Bronchial smooth muscle cell (primary cell): ENCODE data around the gene ZNF100. TPM values are rescaled to one million over a fixed set of nuclear protein-coding genes. Genes with fewer than 3 reads are reported as not detected.

ENCODE experiments used
- total RNA-seq: library from RNA; depleted of rRNA; stranded (reverse); fragments of >200 nt; gene quantifications from 2 replicates; pipeline ENCODE4 v1.2.1, GENCODE V29; 2014

ZNF100 gene
- 1.4 and 2.2 TPM in 2 replicates for total RNA-seq

GRCh38 chr19:21767065-21767800 is at the start of gene ZNF100:
TSS of gene ZNF100 (minus strand) at chr19:21767579. CDS start at chr19:21767429, 150 bp downstream.

Other genes with a start within 250 kb of the ZNF100 start
- gene ZNF43, start 68.6 kb upstream of the ZNF100 start, total RNA-seq, result 2.8 and 4.3 TPM in 2 replicates
- gene ZNF208, start 243.4 kb upstream of the ZNF100 start, total RNA-seq, result under 0.01 TPM in 1 of 2 replicates, not detected in the other